ENCODE measurements around the gene AIDA. TPM values are rescaled to one million over a fixed set of nuclear protein-coding genes. Genes with fewer than 3 reads are reported as not detected.

Gene AIDA
- total RNA-seq, 2 experiments from 2014 or later, result 54.3 to 61.6 TPM

DNA sequence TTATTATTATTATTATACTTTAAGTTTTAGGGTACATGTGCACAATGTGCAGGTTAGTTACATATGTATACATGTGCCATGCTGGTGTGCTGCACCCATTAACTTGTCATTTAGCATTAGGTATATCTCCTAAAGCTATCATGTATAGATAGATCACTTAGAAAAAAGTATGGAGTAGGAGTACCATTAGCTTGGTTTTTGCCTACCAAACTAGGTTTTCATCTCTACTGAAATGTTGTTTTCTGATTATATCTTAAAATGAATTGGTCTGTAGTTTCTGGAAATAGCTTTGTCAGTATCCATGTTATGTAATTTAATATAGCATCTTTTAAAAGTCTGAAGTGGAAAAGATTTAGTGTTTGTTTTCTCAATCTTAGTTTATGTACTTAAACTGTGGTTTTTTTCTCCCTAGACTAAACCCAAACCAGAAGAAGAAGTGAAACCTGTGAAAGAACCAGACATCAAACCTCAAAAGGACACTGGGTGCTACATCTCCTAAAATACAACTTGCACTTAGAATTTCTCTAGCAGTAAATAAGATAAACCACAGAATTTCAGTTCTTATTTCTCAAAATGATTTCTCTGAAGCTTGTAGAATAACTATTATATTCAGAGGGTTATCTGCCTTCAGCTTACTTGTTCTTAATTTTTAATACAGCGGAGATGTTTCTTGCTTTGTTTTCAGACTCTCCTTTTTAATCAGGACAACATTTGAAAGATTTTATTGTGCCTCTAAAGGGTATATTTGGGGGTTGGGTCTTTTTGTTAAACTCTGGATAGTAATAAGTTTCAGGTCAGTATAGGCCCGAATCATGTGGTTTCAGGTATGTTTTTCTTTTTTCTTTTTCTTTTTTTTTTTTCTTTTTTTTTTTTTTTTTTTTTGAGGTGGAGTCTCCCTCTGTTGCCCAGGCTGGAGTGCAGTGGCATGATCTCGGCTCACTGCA is 20.2 kb upstream of the AIDA start:
- H3K27me3 Mint-ChIP-seq, result no peaks in the 10 kb centered on the region
- H3K36me3 Mint-ChIP-seq (ENCODE audit: low read depth), result peaks cover 40% of the 10 kb centered on the region
- DNase-seq (no peak), ATAC-seq (no peak)
- TF ChIP-seq, protein P1, sequence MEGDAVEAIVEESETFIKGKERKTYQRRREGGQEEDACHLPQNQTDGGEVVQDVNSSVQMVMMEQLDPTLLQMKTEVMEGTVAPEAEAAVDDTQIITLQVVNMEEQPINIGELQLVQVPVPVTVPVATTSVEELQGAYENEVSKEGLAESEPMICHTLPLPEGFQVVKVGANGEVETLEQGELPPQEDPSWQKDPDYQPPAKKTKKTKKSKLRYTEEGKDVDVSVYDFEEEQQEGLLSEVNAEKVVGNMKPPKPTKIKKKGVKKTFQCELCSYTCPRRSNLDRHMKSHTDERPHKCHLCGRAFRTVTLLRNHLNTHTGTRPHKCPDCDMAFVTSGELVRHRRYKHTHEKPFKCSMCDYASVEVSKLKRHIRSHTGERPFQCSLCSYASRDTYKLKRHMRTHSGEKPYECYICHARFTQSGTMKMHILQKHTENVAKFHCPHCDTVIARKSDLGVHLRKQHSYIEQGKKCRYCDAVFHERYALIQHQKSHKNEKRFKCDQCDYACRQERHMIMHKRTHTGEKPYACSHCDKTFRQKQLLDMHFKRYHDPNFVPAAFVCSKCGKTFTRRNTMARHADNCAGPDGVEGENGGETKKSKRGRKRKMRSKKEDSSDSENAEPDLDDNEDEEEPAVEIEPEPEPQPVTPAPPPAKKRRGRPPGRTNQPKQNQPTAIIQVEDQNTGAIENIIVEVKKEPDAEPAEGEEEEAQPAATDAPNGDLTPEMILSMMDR (IDR thresholded peaks at IDR 0.05), result no peak
- ChIA-PET CTCF (interaction anchor here (1.3 to 2.3 kb wide), 2 partner anchors 348 to 391 kb away, joined by 3 to 9 read pairs; no protein-coding TSS in a partner anchor), POLR2A (no interaction called here)
- H3K9me3 Mint-ChIP-seq, result no peaks in the 10 kb centered on the region
- no peak overlapping the region for H3K4me3 Mint-ChIP-seq
- H3K27ac Mint-ChIP-seq, result peak overlapping the region; percentile 19
- intact Hi-C loops (cut with micrococcal nuclease), result no loop called here
- H3K4me1 Mint-ChIP-seq (ENCODE audit: low read depth), result peaks cover 12% of the 10 kb centered on the region

DNA sequence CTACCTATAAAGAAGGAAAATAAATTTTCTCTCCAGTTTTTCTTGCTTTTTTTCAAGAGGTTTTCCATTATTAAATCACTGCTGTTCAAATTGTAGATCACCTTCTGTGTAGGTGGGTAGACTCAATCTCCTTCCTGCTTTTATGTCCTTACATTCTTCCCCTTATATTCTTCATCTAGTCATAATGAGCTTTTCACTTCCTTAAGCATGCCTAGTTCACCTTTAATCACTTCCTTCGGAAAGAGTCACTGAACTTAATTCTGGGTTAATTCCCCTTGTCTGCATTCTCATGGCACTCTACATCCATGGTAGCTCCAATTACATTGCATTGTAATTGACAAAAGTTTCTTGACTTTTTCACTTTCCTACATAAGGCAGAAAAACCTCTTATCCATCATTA is 18.6 kb upstream of the AIDA start:
- no peak for DNase-seq
- peaks cover 12% of the 10 kb centered on the region for H3K4me1 Mint-ChIP-seq (ENCODE audit: low read depth)
- H3K27me3 Mint-ChIP-seq, result no peaks in the 10 kb centered on the region
- ChIA-PET POLR2A (no interaction called here), CTCF (interaction anchor here (0.6 kb wide), 1 partner anchor 1555 kb away, joined by 3 read pairs; no protein-coding TSS in a partner anchor)
- TF ChIP-seq, protein P1 (IDR thresholded peaks at IDR 0.05), result no peak
- no peak overlapping the region for H3K4me3 Mint-ChIP-seq
- no peak for ATAC-seq
- peaks cover 42% of the 10 kb centered on the region for H3K36me3 Mint-ChIP-seq (ENCODE audit: low read depth)
- no peaks in the 10 kb centered on the region for H3K9me3 Mint-ChIP-seq
- no peak overlapping the region for H3K27ac Mint-ChIP-seq
- intact Hi-C loops (cut with micrococcal nuclease), result no loop called here

DNA sequence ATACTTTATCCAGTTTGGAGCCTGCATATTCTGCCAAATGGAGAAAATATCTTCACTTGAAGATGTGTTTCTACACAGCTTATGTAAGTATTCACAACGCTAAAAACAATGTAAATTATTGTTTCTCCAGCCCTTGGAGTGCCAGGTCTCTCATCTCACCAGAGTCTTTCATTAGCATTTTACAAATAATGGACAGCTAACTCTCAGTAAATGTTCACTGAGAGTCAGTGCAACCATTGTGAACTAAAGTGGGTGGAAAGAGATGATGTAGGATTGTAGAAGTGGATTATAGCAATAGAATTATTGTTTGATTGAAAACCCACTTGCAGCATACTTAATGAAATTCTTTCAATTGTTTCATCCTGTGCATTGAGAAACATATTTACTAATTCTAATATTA is 16.5 kb upstream of the AIDA start:
- H3K27me3 Mint-ChIP-seq, result no peaks in the 10 kb centered on the region
- intact Hi-C loops (cut with micrococcal nuclease), result no loop called here

DNA sequence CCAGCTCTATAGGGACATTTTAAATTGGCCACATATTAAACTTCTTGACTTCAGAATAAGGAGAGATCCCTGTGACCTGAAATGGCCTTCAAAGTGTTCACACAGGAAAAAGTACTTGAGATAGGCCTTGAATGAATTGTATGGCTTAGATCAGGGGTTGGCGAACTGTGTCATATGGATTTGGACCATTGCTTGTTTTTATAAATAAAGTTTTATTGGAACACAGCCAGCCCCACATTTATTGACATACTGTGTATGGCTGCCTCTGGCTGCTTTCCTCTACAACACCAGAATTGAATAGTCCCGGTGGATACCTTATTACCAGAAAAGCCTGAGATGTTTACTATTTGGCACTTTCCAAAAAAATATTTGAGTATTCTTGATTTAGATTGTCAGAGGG is 4.1 kb upstream of the AIDA start:
- Mint-ChIP-seq H3K4me3 (no peak overlapping the region), H3K27ac (no peak overlapping the region), H3K4me1 (ENCODE audit: low read depth) (peaks cover 21% of the 10 kb centered on the region), H3K27me3 (no peaks in the 10 kb centered on the region), H3K36me3 (ENCODE audit: low read depth) (peaks cover 48% of the 10 kb centered on the region), H3K9me3 (no peaks in the 10 kb centered on the region)
- ATAC-seq, result no peak
- ChIA-PET CTCF (interaction anchor here (1.0 to 1.4 kb wide), 2 partner anchors 11 to 373 kb away, joined by 3 to 5 read pairs; no protein-coding TSS in a partner anchor), POLR2A (no interaction called here)
- TF ChIP-seq, protein P1 (IDR thresholded peaks at IDR 0.05), result no peak
- intact Hi-C loops (cut with micrococcal nuclease), result loop anchor here (10.0 kb wide), 1 partner anchor 252 kb away; no protein-coding TSS in a partner anchor
- no peak for DNase-seq

More for the DNA sequence above, 16.5 kb upstream of the AIDA start:
- CTCF ChIA-PET, result interaction anchor here (1.4 kb wide), 1 partner anchor 16 kb away, joined by 6 read pairs; no protein-coding TSS in a partner anchor
- ATAC-seq (no peak), DNase-seq (no peak)
- POLR2A ChIA-PET, result interaction anchor here (1.9 kb wide), 1 partner anchor 16 kb away, joined by 6 read pairs; the partner anchor contains the start of genes AIDA and BROX
- Mint-ChIP-seq H3K27ac (no peak overlapping the region), H3K9me3 (no peaks in the 10 kb centered on the region), H3K4me1 (ENCODE audit: low read depth) (peaks cover 12% of the 10 kb centered on the region), H3K4me3 (no peak overlapping the region), H3K36me3 (ENCODE audit: low read depth) (peaks cover 46% of the 10 kb centered on the region)
- TF ChIP-seq, protein P1 (IDR thresholded peaks at IDR 0.05), result no peak
